ENCODE measurements around the gene CDH4.

DNA sequence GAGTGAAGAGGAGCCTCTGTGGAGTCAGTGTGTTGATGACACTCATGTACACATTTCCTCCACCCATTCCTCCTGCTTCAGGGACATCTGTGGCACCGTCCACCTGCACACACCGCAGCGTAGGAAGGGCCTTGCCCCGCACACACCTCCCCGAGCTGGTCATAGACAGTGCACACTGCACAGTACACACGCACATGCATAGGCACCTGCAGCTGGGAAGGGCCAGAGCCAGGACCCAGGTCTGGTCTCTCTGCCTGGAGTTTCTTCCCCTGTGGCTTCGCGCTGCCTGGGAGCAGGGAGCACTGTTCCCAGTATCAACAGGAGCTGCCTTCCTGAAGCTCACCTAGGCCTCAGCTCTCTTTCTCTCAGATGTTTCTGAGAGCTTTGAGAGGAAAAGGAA lies 473.1 kb downstream of the CDH4 start:
- TF ChIP-seq CTBP1 (IDR thresholded peaks at IDR 0.05; ENCODE audit: borderline replicate concordance) = no peak
- TF ChIP-seq, protein P1, sequence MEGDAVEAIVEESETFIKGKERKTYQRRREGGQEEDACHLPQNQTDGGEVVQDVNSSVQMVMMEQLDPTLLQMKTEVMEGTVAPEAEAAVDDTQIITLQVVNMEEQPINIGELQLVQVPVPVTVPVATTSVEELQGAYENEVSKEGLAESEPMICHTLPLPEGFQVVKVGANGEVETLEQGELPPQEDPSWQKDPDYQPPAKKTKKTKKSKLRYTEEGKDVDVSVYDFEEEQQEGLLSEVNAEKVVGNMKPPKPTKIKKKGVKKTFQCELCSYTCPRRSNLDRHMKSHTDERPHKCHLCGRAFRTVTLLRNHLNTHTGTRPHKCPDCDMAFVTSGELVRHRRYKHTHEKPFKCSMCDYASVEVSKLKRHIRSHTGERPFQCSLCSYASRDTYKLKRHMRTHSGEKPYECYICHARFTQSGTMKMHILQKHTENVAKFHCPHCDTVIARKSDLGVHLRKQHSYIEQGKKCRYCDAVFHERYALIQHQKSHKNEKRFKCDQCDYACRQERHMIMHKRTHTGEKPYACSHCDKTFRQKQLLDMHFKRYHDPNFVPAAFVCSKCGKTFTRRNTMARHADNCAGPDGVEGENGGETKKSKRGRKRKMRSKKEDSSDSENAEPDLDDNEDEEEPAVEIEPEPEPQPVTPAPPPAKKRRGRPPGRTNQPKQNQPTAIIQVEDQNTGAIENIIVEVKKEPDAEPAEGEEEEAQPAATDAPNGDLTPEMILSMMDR (IDR thresholded peaks at IDR 0.05 in 2 of 3, conservative IDR thresholded peaks at IDR 0.05 in 1 of 3; ENCODE audit: insufficient read depth in 2 of 3, low read depth in 1 of 3, low read length in 3 of 3) = no peak
- TF ChIP-seq ZBTB8A (IDR thresholded peaks at IDR 0.05; ENCODE audit: partially characterized antibody) = no peak
- no peak for TF ChIP-seq ESRRA (IDR thresholded peaks at IDR 0.05; ENCODE audit: borderline replicate concordance, low read depth)
- no peak for TF ChIP-seq FOXK1 (CRISPR knock-in tag; IDR thresholded peaks at IDR 0.05; ENCODE audit: borderline replicate concordance)
- TF ChIP-seq CEBPB (tag; IDR thresholded peaks at IDR 0.05) = no peak
- TF ChIP-seq GABPB1 (CRISPR knock-in tag; IDR thresholded peaks at IDR 0.05) = no peak
- no peak for TF ChIP-seq RFX7 (CRISPR knock-in tag; IDR thresholded peaks at IDR 0.05)
- TF ChIP-seq ZFX (CRISPR knock-in tag; IDR thresholded peaks at IDR 0.05) = no peak
- TF ChIP-seq, protein P2, sequence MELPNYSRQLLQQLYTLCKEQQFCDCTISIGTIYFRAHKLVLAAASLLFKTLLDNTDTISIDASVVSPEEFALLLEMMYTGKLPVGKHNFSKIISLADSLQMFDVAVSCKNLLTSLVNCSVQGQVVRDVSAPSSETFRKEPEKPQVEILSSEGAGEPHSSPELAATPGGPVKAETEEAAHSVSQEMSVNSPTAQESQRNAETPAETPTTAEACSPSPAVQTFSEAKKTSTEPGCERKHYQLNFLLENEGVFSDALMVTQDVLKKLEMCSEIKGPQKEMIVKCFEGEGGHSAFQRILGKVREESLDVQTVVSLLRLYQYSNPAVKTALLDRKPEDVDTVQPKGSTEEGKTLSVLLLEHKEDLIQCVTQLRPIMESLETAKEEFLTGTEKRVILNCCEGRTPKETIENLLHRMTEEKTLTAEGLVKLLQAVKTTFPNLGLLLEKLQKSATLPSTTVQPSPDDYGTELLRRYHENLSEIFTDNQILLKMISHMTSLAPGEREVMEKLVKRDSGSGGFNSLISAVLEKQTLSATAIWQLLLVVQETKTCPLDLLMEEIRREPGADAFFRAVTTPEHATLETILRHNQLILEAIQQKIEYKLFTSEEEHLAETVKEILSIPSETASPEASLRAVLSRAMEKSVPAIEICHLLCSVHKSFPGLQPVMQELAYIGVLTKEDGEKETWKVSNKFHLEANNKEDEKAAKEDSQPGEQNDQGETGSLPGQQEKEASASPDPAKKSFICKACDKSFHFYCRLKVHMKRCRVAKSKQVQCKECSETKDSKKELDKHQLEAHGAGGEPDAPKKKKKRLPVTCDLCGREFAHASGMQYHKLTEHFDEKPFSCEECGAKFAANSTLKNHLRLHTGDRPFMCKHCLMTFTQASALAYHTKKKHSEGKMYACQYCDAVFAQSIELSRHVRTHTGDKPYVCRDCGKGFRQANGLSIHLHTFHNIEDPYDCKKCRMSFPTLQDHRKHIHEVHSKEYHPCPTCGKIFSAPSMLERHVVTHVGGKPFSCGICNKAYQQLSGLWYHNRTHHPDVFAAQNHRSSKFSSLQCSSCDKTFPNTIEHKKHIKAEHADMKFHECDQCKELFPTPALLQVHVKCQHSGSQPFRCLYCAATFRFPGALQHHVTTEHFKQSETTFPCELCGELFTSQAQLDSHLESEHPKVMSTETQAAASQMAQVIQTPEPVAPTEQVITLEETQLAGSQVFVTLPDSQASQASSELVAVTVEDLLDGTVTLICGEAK (IDR thresholded peaks at IDR 0.05) = no peak
- TF ChIP-seq, protein P2 (CRISPR knock-in tag; IDR thresholded peaks at IDR 0.05) = no peak
- no peak for TF ChIP-seq ZBTB17 (CRISPR knock-in tag; IDR thresholded peaks at IDR 0.05)
- TF ChIP-seq, protein P3, sequence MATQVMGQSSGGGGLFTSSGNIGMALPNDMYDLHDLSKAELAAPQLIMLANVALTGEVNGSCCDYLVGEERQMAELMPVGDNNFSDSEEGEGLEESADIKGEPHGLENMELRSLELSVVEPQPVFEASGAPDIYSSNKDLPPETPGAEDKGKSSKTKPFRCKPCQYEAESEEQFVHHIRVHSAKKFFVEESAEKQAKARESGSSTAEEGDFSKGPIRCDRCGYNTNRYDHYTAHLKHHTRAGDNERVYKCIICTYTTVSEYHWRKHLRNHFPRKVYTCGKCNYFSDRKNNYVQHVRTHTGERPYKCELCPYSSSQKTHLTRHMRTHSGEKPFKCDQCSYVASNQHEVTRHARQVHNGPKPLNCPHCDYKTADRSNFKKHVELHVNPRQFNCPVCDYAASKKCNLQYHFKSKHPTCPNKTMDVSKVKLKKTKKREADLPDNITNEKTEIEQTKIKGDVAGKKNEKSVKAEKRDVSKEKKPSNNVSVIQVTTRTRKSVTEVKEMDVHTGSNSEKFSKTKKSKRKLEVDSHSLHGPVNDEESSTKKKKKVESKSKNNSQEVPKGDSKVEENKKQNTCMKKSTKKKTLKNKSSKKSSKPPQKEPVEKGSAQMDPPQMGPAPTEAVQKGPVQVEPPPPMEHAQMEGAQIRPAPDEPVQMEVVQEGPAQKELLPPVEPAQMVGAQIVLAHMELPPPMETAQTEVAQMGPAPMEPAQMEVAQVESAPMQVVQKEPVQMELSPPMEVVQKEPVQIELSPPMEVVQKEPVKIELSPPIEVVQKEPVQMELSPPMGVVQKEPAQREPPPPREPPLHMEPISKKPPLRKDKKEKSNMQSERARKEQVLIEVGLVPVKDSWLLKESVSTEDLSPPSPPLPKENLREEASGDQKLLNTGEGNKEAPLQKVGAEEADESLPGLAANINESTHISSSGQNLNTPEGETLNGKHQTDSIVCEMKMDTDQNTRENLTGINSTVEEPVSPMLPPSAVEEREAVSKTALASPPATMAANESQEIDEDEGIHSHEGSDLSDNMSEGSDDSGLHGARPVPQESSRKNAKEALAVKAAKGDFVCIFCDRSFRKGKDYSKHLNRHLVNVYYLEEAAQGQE (IDR thresholded peaks at IDR 0.05; ENCODE audit: borderline replicate concordance) = no peak
- TF ChIP-seq, protein P3 (CRISPR knock-in tag; IDR thresholded peaks at IDR 0.05; ENCODE audit: low read depth) = no peak
